ENCODE results near the gene C4orf50.
A peak's percentile ranks its signal among the peaks of the same experiment; 100 is the strongest.
"Not testable (repeated sequence)": the region's sequence is repeated elsewhere in the genome, so short reads cannot be mapped to it uniquely, and the experiment has no call there.

Gene C4orf50

DNA sequence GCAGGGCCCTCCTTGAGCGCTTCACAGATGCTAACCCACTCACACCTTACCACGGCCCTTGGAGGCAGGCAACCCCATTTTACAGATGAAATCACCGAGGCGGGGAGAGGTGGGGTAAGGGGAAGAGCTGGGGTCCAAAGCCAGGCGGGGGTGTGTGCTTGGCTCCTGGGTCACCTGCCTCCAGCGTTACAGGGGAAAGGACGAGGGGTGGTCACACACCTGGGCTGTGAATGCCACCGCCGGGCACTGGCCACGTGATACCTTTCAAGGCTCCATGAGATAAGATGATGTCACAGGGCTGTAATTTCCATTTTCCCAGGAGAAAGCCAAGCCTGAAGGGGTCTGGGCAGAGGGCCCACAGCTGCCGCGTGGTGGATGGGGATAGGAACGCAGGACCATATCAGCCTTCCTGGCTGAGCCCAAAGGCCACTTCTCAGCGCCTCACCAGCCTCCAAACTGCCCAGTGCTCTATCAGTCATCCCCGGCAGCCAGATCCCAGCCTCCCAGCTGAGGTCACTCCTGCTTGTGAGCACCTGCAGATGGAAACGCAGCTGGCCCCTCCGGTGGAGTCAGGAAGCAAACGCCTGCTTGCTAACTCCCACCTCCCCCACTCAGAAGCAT is 62.9 kb downstream of the C4orf50 start:
- Mint-ChIP-seq H3K27ac (peak overlapping the region; percentile 57), H3K4me3 (no peak overlapping the region), H3K27me3 (ENCODE audit: low read depth, poor library complexity) (peaks cover 32% of the 10 kb centered on the region), H3K36me3 (ENCODE audit: low read depth) (no peaks in the 10 kb centered on the region), H3K4me1 (peaks cover 79% of the 10 kb centered on the region), H3K9me3 (no peaks in the 10 kb centered on the region)
- TF ChIP-seq, protein P1, sequence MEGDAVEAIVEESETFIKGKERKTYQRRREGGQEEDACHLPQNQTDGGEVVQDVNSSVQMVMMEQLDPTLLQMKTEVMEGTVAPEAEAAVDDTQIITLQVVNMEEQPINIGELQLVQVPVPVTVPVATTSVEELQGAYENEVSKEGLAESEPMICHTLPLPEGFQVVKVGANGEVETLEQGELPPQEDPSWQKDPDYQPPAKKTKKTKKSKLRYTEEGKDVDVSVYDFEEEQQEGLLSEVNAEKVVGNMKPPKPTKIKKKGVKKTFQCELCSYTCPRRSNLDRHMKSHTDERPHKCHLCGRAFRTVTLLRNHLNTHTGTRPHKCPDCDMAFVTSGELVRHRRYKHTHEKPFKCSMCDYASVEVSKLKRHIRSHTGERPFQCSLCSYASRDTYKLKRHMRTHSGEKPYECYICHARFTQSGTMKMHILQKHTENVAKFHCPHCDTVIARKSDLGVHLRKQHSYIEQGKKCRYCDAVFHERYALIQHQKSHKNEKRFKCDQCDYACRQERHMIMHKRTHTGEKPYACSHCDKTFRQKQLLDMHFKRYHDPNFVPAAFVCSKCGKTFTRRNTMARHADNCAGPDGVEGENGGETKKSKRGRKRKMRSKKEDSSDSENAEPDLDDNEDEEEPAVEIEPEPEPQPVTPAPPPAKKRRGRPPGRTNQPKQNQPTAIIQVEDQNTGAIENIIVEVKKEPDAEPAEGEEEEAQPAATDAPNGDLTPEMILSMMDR (IDR thresholded peaks at IDR 0.05), result no peak
- no peak for DNase-seq

DNA sequence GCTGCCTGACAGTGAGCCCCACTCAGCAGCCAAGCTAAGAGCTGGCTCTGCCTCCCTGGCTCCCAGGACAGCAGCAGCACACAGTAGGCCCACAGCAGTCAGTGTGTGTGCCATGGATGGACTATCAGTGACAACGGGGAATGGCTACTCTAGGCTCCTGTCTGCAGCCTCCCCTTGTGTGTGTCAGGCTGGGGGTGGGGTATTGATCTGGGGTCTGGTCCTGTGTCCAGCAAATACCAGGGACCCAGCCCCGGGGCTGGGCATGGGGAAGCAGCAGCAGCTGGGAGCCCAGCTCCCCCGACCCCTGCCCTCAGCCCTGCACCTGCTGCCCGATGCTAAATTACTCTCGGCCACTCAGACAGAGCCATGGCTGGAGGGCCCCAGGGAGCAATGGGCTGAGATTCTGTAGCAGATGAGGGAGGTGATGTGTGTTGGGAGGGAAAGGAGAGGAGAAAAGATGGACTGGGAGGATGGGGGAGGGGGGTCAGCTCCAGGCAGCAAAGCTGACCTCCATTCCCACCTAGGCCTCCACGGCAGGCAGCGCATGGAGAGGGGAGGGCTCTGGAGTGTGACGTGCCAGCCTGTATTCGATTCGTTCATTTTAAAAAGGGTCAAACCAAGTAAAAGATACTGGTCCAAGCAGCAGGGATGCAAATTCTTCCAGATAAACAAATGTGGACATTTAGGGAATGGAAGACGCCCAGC is 64.0 kb downstream of the C4orf50 start:
- Mint-ChIP-seq H3K27me3 (ENCODE audit: low read depth, poor library complexity) (peaks cover 23% of the 10 kb centered on the region), H3K4me3 (peak overlapping the region; percentile 40), H3K4me1 (peaks cover 72% of the 10 kb centered on the region), H3K36me3 (ENCODE audit: low read depth) (no peaks in the 10 kb centered on the region), H3K9me3 (no peaks in the 10 kb centered on the region), H3K27ac (no peak overlapping the region)
- TF ChIP-seq, protein P1 (IDR thresholded peaks at IDR 0.05), result no peak
- no peak for DNase-seq

DNA sequence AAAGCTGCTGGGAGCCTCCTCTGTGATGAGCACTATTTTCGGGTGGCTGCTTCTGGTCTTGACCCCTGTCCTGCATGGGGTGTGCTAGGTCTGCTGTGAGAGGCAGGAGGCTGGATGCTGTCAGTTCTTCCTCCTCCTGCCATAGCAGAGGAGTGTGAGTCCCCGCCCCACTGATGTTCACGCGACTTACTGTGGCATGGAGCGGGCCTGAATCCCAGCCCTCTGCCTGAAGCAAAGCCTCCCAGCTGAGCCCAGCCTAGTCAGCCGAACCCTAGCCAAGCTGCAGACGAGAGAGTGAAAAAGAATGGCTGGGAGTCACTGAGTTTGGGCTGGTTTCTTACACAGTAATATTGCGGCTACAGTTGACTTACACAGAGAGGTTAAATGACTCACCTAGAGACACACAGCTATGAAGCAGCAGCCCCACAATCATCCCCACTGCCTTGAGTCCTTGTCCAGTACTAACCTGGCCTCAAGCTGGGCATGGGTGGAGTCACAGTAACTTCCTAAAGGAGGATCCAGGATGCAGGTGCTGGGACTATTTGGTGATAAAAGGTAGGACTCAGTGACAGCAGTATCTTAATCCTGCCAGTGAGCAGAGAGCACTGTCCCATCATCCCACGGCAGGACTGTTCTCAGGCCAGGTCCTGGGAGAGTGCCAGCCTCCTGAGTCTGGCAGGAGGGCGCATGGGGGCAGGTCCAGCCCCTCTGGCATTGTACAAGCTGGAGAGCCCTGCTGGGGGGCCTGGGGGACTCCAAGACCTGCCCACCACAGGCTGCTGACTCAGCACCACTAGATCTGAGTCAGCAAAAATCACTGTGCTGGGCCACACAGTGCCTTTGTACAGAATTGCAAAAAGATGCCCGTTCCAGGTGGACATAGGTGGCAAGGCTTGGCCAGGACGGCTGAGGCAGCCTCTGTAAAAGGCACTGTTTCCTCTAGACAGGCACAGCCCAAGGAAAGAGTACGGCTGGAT is 65.0 kb downstream of the C4orf50 start:
- Mint-ChIP-seq H3K27ac (no peak overlapping the region), H3K36me3 (ENCODE audit: low read depth) (no peaks in the 10 kb centered on the region)

DNA sequence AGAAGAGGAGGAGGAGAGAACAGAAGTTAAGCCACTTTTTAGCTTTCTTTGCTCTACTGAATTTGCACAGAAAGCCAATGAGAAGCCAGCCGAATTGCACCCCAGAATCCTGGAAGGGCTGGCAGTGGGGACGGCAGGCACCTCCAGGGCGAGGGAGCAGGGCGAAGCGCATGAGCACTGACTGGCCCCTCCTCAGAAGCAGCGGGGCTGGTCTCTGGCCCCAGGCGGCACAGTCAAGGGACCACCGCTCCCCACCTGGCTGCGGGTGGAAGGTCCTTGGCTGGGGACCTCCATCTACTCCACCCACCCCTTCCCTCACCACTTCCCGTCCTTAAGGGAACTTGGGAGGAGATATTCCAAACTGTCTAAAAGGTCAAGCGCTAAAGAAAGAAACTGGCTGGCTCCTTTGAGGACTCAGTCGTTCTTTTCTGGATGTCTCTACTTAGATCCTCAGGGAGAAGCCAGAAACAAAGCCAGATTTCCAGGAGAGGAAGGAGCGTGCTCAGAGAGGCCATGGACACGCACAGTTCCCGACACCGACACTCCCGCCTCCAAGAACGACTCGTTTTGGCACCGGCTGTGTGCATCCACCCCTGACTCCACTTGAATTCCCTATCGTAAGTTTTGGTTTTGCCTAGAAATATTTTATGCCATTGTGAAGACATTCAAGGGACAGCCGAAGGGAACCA is 65.8 kb downstream of the C4orf50 start:
- peaks cover 70% of the 10 kb centered on the region for H3K4me1 Mint-ChIP-seq
- no peaks in the 10 kb centered on the region for H3K36me3 Mint-ChIP-seq (ENCODE audit: low read depth)
- H3K27ac Mint-ChIP-seq, result no peak overlapping the region
- H3K9me3 Mint-ChIP-seq, result no peaks in the 10 kb centered on the region
- no peak for DNase-seq
- peaks cover 21% of the 10 kb centered on the region for H3K27me3 Mint-ChIP-seq (ENCODE audit: low read depth, poor library complexity)
- TF ChIP-seq, protein P1 (IDR thresholded peaks at IDR 0.05), result no peak
- no peak overlapping the region for H3K4me3 Mint-ChIP-seq

More for the DNA sequence above, 65.0 kb downstream of the C4orf50 start:
- Mint-ChIP-seq H3K27me3 (ENCODE audit: low read depth, poor library complexity) (peaks cover 20% of the 10 kb centered on the region), H3K9me3 (no peaks in the 10 kb centered on the region), H3K4me3 (no peak overlapping the region), H3K4me1 (peaks cover 67% of the 10 kb centered on the region)
- no peak for DNase-seq
- TF ChIP-seq, protein P1 (IDR thresholded peaks at IDR 0.05), result no peak

DNA sequence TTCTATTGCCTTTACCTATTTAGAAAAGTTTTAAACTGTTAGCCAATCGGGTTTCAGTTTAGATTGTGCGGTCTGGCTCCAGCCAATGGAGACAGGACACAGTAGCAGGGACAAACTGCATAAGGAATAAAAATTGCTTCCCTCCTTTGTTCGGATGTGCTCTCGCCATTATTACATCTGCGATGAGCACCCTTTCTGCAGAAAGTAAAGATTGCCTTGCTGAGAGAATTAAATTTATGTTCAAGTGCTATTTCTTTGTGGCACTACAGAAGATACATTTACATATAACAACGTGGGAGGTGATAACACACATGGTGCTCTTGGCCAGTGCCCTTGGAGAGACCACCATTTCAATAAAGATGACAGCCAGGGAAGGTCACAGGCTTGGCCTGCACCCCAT is 71.6 kb downstream of the C4orf50 start:
- DNase-seq; H3K4me3 Mint-ChIP-seq; H3K9me3 Mint-ChIP-seq; H3K36me3 Mint-ChIP-seq (ENCODE audit: low read depth): not testable (repeated sequence)
- H3K4me1 Mint-ChIP-seq, result peaks cover 45% of the 10 kb centered on the region
- peak overlapping the region; percentile 59 for H3K27ac Mint-ChIP-seq
- peaks cover 20% of the 10 kb centered on the region for H3K27me3 Mint-ChIP-seq (ENCODE audit: low read depth, poor library complexity)

All from nephron progenitor cell (in vitro differentiated cells).